ENCODE measurements around the gene SLC51B.

Gene SLC51B

DNA sequence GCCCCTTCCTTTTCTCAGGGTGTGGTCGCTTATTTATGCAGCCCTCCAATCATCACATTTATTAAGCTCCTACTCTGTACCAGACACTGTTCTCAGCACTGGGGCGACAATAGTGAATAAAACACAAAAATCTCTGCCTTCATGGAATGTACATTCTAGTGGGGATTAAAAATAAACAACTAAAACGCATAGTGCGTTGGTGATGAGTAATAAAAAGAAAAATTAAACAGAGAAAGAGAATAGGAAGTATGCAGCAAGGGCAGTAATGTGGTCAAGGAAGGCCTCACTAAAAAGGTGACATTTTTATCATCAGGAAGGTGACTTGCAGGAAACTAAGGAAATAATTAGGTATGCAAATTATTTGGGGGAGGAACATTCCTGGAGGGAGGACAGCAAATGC is 5.1 kb downstream of the SLC51B start:
- in situ Hi-C loops (cut with HindIII; ENCODE audit: low pct_unique_long_range_greater_than_20kb, low sequenced_read_pairs), result no loop called here
- no peak for DNase-seq (ENCODE audit: low read depth in 1 of 2, low spot score in 1 of 2)
- TF ChIP-seq JUND (IDR thresholded peaks at IDR 0.05; ENCODE audit: low read depth), result no peak

DNA sequence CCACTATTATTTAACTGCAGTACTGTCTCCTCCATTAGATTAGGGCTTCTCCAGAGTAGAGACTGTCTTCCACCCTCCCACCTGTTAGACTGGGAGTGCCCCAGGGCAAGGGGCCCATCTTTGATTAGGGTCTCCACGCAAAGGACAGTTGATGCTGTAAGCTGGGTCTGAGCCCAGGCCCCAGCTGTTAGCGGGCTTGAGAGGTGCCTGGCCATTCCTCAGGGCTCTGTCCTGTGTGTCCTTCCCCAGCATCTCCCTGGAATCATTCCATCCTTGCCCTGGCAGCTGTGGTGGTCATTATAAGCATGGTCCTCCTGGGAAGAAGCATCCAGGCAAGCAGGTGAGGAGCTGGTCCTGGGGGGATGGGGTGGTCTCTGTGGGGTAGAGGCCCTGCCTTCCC is 6.1 kb downstream of the SLC51B start:
- TF ChIP-seq JUND (IDR thresholded peaks at IDR 0.05; ENCODE audit: low read depth), result no peak
- in situ Hi-C loops (cut with HindIII; ENCODE audit: low pct_unique_long_range_greater_than_20kb, low sequenced_read_pairs), result no loop called here
- DNase-seq (ENCODE audit: low read depth in 1 of 2, low spot score in 1 of 2), result no peak

DNA sequence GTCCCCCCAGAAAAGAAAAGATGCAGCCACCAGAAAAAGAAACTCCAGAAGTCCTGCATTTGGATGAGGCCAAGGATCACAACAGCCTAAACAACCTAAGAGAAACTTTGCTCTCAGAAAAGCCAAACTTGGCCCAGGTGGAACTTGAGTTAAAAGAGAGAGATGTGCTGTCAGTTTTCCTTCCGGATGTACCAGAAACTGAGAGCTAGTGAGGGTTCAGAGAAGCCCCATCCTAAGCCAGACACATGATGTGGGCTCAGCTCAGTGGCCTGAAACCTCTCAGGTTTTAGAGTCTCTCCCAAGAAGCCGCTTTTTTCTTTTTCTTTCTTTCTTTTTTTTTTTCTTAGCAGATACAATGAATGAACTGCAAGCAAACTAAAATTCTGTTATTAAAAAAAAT is 7.8 kb downstream of the SLC51B start:
- DNase-seq (ENCODE audit: low read depth in 1 of 2, low spot score in 1 of 2), result no peak
- no peak for TF ChIP-seq JUND (IDR thresholded peaks at IDR 0.05; ENCODE audit: low read depth)
- in situ Hi-C loops (cut with HindIII; ENCODE audit: low pct_unique_long_range_greater_than_20kb, low sequenced_read_pairs), result no loop called here

DNA sequence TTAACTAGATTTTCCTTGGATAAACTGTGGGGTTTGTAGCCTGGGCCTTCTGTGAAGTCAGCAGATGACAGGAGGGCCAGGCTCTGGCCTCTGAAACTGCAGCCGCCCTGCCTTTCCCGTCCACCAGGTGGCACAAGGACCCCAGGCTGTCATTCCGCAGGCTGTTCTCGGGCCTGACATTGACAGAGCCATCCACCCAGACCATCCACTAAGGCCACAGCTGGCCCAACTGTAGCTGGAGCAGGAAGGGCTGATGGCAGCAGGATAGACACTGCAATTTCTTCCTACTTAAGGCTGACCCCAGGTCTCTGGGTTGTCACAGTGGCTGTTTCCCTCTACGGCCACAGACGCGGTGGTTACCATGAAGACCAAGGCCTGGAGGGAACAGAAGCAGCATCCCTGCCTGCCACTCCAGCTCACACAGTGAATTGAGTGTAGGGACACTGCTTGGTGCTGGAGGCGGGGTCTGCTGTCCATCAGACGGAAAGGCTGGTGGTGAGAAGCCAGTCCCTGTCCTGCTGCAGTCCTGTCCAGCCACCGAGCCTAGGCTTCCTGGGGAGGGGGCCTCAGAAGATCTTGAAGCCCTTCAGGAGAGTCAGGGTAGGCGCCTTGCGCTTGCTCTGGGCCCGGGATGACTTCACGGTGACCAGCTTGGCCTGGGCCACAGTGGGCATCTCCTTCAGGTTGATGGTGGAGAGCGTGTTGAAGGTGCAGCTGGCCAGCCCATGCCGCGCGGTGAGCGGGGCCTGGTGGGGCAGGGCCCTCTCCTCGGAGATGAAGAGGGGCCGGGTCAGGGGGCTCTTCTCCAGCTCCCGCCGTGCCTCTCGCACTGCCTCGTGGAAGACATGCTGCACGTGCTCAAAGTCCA is 9.4 kb downstream of the SLC51B start:
- TF ChIP-seq JUND (IDR thresholded peaks at IDR 0.05; ENCODE audit: low read depth), result no peak
- in situ Hi-C loops (cut with HindIII; ENCODE audit: low pct_unique_long_range_greater_than_20kb, low sequenced_read_pairs), result no loop called here
- peak; percentile 81 to 83 for DNase-seq (ENCODE audit: low read depth in 1 of 2, low spot score in 1 of 2)

DNA sequence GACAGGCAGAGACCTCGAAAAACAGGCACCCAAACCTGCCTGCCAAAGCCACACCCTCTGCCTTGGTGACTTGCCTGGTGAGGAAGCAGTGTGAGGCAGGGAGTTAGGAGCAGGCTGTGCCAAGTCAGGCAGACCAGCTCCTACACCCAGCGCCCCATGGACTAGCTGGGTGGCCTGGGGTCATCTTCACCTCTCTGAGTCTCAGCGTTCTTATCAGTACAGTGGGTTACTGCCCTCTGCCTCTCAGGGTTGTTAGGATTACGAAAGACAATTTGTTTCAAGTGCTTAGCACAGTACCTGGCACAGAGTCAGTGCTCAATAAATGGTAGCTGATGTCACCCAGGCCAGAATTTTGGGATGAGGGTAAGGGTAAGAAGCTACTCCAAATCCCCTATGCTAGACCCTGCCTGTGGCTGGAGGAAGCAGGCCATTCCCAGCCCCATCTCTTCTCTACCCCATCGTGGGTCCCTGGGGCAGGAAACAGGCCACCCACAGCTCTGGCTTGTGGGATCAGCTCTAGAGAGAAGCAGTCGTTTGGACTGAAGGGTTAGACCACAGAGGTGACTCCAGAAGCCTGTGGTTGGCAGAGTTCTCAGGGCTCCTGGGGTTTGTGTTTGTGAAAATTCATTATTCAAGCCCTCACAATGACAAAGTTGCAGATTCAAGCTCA is 10.1 kb downstream of the SLC51B start:
- TF ChIP-seq JUND (IDR thresholded peaks at IDR 0.05; ENCODE audit: low read depth), result no peak
- in situ Hi-C loops (cut with HindIII; ENCODE audit: low pct_unique_long_range_greater_than_20kb, low sequenced_read_pairs), result no loop called here
- DNase-seq (ENCODE audit: low read depth in 1 of 2, low spot score in 1 of 2), result peak in 1 of 2 experiments; percentile 53

DNA sequence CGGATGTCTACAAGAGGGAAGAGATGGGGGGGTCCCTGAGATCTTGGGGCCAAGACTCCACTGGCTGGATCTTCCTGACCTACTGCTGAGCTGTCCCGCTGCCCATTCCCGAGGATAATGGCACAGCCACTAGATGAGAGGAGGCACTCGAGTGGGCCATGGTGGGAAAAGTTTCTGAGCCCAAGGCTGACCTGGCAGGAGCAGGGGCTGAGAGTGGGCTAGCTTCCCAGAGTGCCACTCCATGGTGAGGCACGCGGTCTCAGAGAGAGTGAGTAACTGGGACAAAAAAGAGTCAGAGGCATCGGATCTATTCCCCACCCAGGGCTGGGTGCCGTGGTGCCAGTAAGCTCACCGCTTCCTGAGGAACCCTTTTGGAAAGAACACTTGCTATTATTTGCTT is 10.9 kb downstream of the SLC51B start:
- in situ Hi-C loops (cut with HindIII; ENCODE audit: low pct_unique_long_range_greater_than_20kb, low sequenced_read_pairs), result no loop called here
- TF ChIP-seq JUND (IDR thresholded peaks at IDR 0.05; ENCODE audit: low read depth), result no peak
- no peak for DNase-seq (ENCODE audit: low read depth in 1 of 2, low spot score in 1 of 2)

DNA sequence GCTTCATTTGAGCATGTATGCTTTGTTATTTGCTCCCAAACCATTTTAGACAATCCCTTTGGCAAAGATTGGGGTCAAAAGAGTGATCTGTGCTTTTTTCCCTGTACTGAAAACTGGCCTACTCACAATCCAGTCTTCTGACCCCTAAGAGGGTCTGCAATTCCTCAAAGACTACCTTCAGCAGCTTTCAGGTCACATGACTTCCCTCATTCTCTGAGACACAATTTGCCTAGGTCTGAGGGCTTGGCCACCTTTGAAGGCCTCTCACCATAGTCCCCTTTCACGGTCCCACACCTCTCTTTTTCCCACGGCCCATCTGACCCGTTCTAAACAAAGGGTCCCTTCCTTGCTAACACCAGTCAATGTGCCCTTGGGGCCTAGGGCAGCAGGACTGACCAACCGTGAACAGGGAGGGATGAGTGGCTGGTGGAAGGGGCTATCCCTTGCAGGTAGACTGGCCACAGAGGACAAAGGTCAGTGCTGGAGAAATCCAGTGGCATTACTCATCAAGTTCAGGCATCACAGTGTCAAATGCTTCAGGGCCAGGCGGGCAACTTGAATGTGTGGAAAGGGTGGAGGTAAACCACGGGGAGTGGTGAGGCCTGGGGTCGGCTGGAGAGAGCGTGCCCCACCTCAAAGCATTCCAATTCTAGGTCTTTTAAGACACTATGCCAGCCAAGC is 11.8 kb downstream of the SLC51B start:
- in situ Hi-C loops (cut with HindIII; ENCODE audit: low pct_unique_long_range_greater_than_20kb, low sequenced_read_pairs), result no loop called here
- no peak for TF ChIP-seq JUND (IDR thresholded peaks at IDR 0.05; ENCODE audit: low read depth)

DNA sequence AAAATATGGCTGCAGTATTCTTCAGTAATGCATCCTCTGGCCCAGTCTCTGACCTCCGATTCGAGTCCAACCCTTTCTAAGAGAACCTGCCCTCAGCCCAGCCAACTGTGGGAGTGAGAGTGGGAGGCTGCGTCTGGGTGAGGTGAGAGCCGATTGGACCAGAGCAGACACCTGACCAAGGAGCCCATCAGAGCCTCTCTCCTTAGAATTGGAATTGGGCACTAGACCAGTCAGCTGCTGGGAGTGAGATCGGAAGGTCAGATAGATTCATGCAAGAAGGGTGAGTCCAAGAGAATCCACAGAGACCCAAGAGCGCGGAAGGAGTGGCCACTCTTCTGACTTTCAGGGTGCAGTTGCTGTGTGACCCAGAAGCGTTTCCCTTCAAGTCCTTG is 12.4 kb downstream of the SLC51B start:
- DNase-seq (ENCODE audit: low read depth in 1 of 2, low spot score in 1 of 2), result no peak
- no peak for TF ChIP-seq JUND (IDR thresholded peaks at IDR 0.05; ENCODE audit: low read depth)
- in situ Hi-C loops (cut with HindIII; ENCODE audit: low pct_unique_long_range_greater_than_20kb, low sequenced_read_pairs), result no loop called here

More for the DNA sequence above, 11.8 kb downstream of the SLC51B start:
- peak in 1 of 2 experiments; percentile 16 for DNase-seq (ENCODE audit: low read depth in 1 of 2, low spot score in 1 of 2)

DNA sequence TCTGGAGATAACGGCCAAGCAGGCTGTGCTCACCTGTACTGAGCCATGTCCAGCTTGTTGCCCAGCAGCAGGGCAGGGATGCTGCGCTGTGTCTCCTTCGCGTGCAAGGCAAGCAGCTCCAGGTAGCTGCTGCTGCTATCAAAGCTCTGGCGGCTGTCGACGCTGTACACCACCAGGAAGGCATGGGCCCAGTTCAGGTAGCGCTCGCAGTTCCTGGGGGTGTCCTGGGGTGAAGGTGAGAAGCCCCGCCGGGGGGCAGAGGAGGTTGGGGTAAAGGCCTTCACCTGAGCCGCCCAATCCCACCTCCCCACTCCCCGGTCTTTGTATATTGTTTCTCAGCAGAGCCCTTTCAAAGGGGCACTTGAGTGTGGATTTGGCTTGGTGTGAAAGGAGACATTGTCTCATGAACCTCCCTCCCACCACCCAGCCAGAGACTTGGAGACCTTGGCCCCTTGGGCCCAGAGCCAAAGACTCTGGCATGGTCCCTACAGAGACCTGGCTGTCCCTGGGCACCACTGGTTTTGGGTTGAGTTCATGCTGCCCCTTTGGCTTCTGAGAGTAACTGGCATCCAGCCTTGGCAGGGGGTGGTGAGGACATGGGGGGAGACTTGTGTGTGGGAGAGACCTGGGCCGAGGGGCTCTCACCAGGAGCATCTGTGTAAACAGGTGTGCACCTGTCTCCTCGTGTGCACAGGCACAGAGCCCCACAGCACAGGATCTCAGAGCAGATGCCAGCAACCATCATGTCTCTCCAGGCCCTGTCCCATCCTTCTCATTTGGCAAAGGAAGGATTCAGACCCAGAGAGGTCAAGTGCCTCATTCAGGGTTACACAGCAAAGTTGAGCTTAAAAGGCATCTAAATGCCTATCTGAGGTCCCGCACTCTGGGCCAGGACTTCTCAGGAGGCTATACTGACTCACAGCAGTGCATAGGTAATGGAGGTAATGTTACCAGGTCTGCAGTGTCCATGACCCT is 13.5 kb downstream of the SLC51B start:
- in situ Hi-C loops (cut with HindIII; ENCODE audit: low pct_unique_long_range_greater_than_20kb, low sequenced_read_pairs), result no loop called here
- no peak for TF ChIP-seq JUND (IDR thresholded peaks at IDR 0.05; ENCODE audit: low read depth)
- DNase-seq (ENCODE audit: low read depth in 1 of 2, low spot score in 1 of 2), result no peak

DNA sequence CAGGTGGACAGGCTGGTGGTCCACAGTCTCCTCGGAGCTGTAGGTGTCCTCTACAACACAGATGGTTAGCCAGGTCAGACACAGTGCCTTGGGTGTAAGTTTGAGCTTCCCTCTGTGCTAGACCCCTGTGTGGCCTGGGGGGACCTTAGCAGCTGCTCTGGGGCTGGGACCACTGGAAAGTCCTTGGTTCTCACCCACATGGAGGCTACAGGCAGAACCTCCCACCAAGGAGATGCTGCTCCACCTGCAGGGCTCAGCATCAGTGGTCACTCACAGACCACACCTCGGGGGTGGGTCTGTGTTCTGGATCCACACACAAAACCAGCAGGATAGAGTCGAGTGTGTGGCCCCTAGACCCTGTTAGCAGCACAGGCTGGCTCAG is 14.2 kb downstream of the SLC51B start:
- no peak for TF ChIP-seq JUND (IDR thresholded peaks at IDR 0.05; ENCODE audit: low read depth)
- DNase-seq (ENCODE audit: low read depth in 1 of 2, low spot score in 1 of 2), result no peak
- in situ Hi-C loops (cut with HindIII; ENCODE audit: low pct_unique_long_range_greater_than_20kb, low sequenced_read_pairs), result no loop called here

DNA sequence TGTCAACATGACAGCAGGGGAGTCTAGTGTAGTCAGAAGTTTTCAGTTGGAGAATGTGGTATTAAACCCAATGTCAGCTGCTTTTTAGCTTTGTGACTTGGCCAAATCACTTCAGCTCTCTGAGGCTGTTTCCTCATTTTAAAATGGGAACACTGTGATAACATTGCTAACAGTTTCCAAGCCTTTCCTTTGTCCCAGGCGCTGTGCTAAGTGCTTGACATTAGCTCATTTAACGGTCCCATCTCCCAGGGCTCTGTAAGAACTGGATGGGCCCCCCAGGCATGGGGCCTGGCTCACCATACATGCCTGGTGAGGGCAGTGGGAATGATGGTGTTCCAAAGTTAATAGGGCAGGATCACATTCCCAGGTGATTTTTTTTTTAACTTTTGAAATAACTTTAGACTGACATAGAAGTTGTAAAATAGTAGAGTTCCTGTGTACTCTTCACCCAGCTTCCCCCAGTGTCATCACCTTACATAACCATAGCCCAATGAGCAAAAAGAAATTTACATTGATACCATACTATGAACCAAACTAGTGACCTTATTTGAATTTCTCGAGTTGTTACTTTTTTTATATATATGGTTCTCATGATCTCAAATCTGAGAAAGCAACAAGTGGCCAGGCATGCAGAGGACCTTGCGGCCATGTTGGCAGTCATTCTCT is 14.9 kb downstream of the SLC51B start:
- in situ Hi-C loops (cut with HindIII; ENCODE audit: low pct_unique_long_range_greater_than_20kb, low sequenced_read_pairs), result no loop called here
- no peak for TF ChIP-seq JUND (IDR thresholded peaks at IDR 0.05; ENCODE audit: low read depth)
- DNase-seq (ENCODE audit: low read depth in 1 of 2, low spot score in 1 of 2), result no peak

All from T47D (cell line).